Retinal pigment epithelial cell (primary cell): ENCODE measurements around the gene CSNK1G1.

ENCODE experiments used
- DNase-seq: peaks from one replicate; pipeline ENCODE4 v3.0.0-alpha.2; 2010; ENCODE audit warnings: low read depth
- H3K4me3 ChIP-seq: 2 replicates; pipeline ENCODE4 v1.5.1; 2011; ENCODE audit warnings: mild to moderate bottlenecking, low read length, control low read depth, moderate library complexity
- CTCF ChIP-seq: conservative IDR thresholded peaks from 2 replicates; pipeline ENCODE4 v1.5.1; 2011; ENCODE audit warnings: low read depth, low read length, control low read depth, inconsistent platforms

CSNK1G1 gene

GRCh38 chr15:64141798-64142512 is 214.0 kb downstream of the CSNK1G1 start:
- no peak for TF ChIP-seq CTCF
- DNase-seq: no peak

GRCh38 chr15:64138331-64138941 is 217.5 kb downstream of the CSNK1G1 start:
- no peak for TF ChIP-seq CTCF
- H3K4me3 ChIP-seq: no peak overlapping the region
- DNase-seq: no peak

More at GRCh38 chr15:64141798-64142512, 214.0 kb downstream of the CSNK1G1 start:
- H3K4me3 ChIP-seq: no peak overlapping the region

GRCh38 chr15:64137226-64137833 is 218.6 kb downstream of the CSNK1G1 start:
- DNase-seq: no peak
- no peak overlapping the region for H3K4me3 ChIP-seq
- no peak for TF ChIP-seq CTCF

- no peak for TF ChIP-seq CTCF
- no peak overlapping the region for H3K4me3 ChIP-seq
- DNase-seq: no peak
Measured at GRCh38 chr15:64136347-64136746, 219.6 kb downstream of the CSNK1G1 start.

GRCh38 chr15:64134345-64134829 is 221.6 kb downstream of the CSNK1G1 start:
- H3K4me3 ChIP-seq: no peak overlapping the region
- no peak for TF ChIP-seq CTCF
- DNase-seq: no peak

GRCh38 chr15:64133623-64134344 is 222.2 kb downstream of the CSNK1G1 start:
- no peak for TF ChIP-seq CTCF
- no peak overlapping the region for H3K4me3 ChIP-seq
- no peak for DNase-seq
